Inflammatory macrophage treated with lipopolysaccharide for 1 hour (primary cell): ENCODE measurements around the gene DHRS1.

Source experiments
- DNase-seq, 2 donors: peaks; one replicate each; pipeline ENCODE4 v3.0.0-alpha.2; 2020 to 2022

Gene DHRS1

DNA sequence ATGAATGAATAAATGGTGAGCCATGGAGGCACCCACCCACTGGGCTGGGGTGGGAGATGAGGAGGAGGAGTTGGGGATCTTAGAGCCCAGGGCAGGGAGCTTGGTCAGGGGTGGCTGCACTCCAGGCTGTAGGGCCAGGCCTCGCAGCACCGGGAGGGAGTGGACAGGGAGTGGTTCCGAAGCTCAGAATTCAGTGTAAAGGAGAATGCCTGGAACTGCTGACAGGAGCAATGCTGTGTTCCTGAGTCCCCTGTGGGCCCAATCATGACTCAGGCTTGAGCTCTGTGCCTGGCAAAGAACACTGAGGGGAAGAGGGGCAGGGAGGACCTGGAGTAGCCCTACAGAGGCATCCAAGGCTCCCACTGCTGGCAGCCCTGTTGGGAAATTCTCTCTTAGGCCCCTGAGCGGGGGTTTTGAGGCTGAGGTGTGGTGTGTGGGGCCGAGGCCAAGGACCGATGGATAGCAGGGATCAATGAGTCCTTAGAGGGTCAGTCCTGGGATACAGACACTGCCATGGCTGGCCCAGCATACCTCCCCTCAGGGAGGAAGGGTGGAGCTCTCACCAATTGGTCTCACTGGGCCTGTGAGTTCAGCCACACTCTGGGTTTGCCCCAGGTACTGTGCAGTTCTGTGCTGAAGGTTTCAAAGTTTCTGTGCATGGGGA lies 18.7 kb downstream of the DHRS1 start:
- DNase-seq, result no peak

DNA sequence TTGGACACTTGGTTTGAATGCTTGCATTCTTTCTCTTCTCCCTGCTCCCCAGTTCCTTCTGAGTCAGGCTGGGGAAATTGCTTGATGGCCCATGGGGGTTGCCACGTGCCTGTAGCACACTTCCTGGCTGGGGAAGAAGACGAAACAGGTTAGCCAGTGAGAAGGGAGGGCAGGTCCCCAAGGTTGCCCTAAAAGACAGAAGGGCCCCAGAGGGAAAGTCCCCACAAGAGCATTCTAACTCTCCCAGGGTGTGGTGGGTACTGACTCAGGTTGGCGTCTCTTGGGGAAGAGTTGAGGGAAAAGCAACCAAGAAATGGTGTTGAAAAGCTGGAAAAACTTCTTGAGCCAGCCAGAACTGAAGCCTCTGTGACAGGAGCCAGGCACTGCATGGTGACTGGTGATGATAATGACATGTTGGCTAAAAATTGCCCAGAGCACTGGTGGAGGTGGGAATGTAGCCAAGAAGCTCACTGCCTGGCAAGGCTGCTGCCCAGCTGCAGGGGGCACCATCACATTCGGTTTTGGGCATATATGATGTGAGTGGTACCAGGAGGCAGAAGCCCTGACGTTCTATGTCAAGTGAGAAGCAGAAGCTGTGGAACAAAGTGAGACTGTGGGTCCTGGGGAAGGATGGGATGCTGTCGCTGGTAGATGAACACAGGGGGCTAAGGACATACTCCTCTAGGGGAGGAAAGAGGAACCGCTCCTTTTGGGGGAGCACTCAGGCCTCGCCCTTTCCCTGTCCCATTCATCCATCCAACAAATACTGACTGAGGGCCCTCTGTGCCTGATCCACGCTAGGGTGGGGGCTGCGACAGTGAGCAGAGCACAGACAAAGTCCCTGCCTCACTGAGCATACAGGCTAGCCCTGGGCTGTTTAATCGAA lies 20.0 kb downstream of the DHRS1 start:
- peak; percentile 53 to 85 for DNase-seq

DNA sequence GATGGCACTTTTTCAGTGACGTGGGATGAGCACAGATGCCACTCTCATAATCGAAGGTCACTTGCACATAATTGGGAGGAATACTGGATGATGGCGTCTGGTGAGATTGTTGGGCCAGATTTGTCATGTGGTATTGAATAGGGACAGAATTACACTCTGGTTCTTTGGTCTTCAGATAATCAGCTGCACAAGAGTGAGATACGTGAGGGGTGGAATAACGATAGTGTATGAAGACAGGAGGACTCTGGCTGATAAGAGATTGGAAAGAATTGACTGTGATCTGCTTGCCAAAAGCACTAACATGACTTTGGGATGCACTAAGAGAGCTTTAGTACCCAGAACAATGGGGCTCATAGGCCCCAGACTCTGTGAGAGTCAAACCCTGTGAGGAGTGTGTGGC lies 21.2 kb downstream of the DHRS1 start:
- DNase-seq, result no peak

DNA sequence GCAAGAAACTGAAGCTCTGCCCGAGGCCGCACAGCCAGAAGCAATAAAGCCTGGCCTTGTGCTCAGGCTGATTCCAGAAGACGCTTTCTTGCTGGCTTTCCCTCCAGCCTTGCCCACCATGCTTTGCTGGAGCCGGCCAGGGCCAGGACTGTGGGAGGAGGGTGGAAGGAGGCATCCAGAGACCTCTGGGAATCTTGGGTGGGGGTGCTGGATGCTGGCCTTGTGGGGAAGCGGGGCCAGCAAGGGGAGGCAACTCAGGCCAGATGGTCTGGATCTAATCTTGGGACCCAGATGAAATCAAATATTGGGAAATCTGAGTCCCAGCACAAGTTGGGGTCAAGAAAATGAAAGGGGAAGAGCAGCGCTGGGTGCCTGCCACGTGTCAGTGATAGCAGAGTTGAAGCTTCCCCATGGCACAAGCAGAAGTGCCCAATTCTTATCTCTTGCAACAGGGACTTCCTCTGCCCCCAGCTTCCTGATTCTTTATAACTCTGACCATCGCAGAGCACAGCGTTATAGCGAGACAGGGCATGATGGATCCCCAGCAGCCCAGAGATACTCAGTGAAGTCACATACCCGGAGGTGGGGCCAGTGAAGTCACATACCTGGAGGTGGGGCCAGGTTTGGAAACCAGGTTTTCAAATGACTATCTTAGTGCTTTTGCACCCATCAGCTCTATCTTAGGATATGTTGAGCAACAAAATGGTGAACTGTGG lies 21.8 kb downstream of the DHRS1 start:
- DNase-seq, result peak; percentile 77 to 88

GRCh38 chr14:24277071-24277470 lies 22.5 kb downstream of the DHRS1 start:
- DNase-seq, result peak in 1 of 2 donors; percentile 35

GRCh38 chr14:24274101-24274543 lies 25.5 kb downstream of the DHRS1 start:
- peak; percentile 79 to 85 for DNase-seq

DNA sequence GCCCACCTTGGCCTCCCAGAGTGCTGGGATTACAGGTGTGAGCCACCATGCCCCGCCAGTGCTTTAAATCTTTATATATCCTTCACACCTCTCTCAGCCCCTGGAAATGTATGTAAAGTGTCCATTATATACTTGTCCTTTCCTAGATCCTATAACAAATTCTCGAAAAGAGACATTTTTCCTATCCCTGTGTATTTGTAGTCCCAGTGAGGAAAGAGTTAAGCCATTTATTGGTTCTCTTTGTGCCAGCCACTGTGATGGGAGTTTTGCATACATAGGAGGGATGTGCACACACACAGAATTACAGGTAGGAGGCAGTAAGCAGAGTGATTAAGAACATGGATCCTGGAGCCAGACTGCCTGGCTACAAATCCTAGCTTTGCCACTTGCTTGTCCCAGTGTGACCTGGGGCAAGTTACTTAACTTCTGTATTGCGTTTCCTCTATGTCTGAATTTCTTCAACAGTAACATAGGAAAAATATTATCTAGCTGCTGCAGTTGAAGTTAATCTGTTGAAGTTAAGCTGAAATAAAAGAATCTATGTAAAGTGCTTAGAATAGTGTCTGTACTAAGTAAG lies 26.1 kb downstream of the DHRS1 start:
- DNase-seq, result peak; percentile 45 to 56

DNA sequence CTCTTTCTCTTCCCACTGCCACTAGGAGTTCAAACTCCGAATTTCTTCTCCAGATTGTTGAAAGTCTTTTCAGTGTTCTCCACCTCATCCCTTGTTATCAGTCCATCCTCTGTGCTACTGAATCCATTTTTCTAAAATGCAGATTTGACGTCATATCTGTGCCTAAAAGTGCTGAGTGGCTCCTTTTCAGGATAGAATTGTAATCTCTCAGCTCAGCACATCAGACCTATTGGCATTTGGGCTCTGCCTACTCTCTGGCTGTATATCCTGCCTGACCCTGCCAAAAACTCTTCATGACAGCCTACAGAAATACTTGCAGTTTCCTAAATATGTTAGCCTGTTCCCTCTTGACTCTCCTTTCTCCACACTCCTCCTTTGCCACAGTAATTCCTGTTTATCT lies 27.1 kb downstream of the DHRS1 start:
- DNase-seq, result no peak

DNA sequence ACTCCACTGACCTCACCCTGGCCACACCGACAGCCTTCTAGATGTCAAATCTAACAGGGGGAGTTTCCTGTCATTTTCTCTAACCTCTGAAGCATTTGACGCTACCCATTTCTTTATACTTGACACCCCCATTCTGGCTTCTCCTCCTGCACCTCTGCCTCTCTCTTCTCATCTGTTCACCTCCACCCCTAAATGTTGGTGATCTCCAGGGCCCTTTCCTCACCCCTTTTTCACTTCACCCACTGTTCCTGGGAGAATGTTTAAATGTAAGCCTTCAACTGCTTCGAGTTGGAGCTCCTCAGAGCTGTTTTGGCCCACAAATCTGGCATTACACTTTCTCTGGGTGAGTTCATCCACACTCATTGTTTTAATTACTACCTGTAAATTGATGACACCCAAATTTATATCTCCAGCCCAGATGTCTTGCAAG lies 27.7 kb downstream of the DHRS1 start:
- no peak for DNase-seq

DNA sequence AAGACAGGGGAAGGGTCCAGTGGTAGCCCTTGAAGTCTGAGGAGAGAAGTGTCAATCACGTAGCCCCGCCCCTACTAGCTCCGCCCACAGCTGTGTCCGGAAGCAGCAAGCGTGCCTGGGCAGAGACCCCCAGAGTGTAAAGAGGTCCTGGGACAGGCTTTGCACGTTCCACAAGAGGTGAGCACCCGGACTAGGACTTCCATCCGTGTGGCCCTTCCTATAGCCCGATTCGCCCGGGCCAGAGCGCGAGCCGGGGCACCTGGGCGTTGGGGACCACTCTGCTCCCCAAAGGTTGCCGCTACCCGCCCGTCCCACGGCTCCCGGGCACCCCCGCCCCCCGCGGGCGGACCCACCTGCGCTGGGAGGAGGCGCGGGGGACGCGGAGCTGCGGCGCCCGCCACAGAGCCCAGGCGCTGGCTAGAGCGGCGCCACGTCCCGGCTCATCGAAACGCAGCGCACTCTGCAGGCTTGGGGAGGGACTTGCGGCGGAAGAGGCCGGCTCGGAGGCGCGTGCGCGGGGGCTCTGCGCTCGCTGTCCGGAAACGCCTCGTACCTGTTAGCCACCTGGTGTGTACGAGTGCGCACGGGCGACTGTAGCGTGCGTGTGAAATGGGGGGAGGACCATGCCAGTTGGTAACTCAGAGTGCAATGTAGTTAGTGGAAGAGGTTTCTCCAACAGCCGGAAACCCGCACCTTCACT lies 28.3 kb downstream of the DHRS1 start, which contains the start of gene RABGGTA:
TSS of gene RABGGTA (minus strand) at position 464 of the 700 bp plus-strand sequence. CDS start 482 bp downstream, outside the sequence.
- DNase-seq, result peak; percentile 70 to 85

- no peak for DNase-seq
Measured at GRCh38 chr14:24270537-24271133, 28.9 kb downstream of the DHRS1 start.

- DNase-seq, result no peak
Measured at GRCh38 chr14:24269910-24270536, 29.6 kb downstream of the DHRS1 start.

GRCh38 chr14:24269368-24269767 lies 30.2 kb downstream of the DHRS1 start:
- DNase-seq, result no peak

GRCh38 chr14:24268225-24268624 lies 31.4 kb downstream of the DHRS1 start:
- DNase-seq, result no peak

- DNase-seq, result no peak
Measured at GRCh38 chr14:24267516-24267915, 32.1 kb downstream of the DHRS1 start.

- DNase-seq, result no peak
Measured at GRCh38 chr14:24266344-24267244, 33.0 kb downstream of the DHRS1 start.

DNA sequence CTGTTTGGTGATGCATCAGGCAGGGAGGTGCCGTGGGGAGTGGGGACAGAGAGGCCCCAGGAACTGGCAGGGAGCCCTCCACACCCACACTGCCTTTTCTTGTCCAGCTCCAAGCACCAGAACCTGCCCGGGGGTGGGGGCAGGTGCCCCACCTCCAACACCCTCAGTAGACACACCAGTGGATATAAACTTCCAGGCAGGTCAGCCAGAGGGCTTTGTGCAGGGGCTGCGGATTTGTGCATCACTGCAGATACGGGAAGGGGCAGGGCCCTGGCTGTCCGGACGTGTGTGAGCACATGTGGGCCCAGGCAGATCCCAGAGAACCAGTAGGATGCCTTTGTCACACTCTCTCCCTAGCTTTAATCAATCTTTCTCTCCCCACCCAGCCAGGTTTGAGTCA lies 35.3 kb downstream of the DHRS1 start:
- DNase-seq, result no peak

DNA sequence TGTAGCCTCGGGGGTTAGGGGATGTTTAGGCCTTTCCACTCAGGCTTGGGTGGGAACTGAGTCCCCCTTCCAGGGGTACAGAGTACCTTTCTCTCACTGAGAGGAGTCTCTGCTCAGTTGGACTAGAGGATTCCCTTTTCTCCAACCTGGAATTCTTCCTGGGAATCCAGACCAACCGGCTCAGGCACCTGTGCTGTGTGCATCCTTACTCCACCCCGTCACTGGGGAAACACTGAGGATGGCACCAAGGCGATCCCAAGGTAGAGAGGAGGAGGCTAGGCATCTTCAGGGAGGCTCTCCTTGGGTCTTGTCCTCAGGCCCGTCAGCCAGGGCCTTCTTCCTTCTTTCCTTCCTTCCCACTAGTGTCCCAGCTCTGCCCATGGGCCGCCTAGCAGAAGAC lies 35.7 kb downstream of the DHRS1 start:
- no peak for DNase-seq

DNA sequence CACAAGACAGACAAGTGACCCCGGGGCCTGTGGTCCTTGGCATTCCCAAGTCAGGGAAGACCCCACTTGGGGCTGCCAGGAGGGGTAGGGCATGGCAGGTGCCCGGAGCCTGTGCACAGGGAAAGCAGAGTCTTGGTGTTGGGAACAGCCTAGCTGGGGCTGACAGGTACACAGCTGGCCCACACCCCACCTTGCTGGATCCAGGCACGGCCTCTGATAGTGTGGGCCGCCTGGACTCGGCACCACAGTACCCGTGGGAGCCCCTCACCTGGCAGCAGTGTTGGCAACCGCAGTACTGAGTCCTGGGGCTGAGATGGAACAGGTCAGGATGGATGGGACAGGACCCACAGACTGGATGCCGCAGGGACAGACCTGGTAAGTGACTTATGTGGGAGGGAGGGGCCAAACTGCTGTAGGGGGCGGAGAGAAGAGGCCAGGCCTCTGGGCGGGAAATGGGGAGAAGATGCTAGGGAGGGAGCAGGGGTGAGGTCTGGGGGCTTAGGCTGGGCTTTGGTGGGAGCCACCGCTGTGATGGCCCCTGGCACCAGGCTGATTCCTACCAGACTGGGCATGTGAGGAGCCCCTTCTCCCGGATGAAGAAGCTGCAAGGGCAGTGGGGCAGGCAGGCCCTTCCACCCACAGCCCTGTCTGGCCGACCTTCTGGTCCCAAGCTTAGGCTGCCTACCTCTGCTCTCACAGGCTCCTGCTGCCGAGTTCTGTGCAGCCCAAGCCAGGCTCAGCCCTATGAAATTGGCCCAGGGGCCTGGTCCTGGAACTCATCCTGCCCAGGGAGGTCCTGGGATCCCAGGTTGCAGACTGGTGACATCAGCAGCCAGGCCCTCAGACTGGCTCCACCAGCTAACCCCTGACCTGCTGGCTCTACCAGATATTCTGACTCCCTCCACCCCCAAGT lies 36.5 kb downstream of the DHRS1 start, which contains the start of gene TGM1:
TSS of gene TGM1 (minus strand) at position 357 of the 913 bp plus-strand sequence. CDS start 825 bp downstream, outside the sequence.
- DNase-seq, result no peak
